T-helper 1 cell treated with Interleukin-12 subunit alpha and Interleukin-12 subunit beta and Interleukin-4 antibody, amounts not matched to agents 30 ng/mL and 1 ng/mL, for 36 hours (primary cell): ENCODE measurements around the gene SLC5A10. TPM values are rescaled to one million over a fixed set of nuclear protein-coding genes. Genes with fewer than 3 reads are reported as not detected.

Experiments used
- intact Hi-C: fragments of 100-400 bp; cut with micrococcal nuclease; formaldehyde crosslinking; loops from one replicate; pipeline ENCODE4 v1.15.1; 2024
- total RNA-seq: library from RNA; stranded (reverse); gene quantifications from 2 replicates; pipeline ENCODE4 v1.2.3, GENCODE V29; 2022

Gene SLC5A10
- total RNA-seq: not detected in 2 replicates

DNA sequence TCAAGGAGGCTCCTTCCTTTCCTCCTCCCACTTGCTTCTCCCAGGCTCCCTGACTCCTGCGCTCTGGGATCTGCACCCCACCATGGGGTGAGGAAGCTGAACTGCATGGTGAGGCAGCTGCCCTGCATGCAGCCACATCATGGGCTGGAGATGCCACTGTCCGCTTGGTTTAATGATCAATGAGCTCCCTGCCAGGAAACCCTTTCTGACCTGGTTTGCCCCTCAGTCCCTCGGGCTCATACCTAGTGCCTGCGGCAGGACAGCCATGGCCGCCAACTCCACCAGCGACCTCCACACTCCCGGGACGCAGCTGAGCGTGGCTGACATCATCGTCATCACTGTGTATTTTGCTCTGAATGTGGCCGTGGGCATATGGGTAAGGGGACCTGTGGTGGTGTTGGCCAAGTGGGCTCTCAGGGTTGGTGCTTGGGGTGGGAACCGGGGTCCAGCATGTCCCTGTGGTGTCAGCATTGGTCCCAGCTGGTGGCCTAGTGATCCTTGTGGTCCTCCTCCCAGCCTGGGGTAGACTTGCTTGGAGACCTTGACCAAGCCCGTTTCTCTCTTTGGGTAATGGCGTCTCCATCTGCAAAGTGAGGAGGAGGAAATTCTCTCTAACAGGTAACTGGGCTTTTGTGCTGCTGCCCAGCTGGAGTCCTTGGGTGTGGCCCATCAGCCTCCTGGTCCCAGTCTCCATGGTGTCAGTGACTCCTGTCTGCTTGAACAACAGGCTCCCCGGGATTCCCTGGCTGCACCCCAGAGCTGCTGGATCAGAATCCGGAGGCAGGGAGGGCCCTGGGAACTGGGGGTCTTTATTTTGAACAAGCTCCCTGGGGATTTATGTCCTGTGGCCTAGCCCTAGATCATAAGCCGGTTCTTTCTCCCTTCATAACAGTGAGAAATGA, at the start of gene SLC5A10:
TSS of gene SLC5A10 (plus strand) at position 225 of the 902 bp plus-strand sequence. CDS start at position 266, 41 bp downstream.
- intact Hi-C loops: no loop called here

DNA sequence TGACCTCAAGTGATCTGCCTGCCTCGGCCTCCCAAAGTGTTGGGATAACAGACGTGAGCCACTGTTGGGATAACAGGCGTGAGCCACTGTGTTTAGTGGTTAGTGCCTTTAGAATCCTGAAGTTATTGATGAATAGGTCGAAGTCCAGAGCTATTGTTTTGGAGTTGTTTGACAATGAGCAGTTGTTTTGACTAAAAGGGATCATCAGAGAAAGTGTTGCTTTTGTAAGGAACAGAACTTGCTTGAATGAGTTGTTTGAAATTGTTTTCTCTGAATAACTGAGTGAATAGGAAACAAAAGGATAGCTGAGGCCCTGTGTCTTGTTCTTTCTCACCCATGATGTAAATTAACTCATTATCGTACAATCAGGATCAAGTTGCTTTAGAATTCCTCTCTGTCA, 47.5 kb upstream of the SLC5A10 start:
- intact Hi-C loops: no loop called here

DNA sequence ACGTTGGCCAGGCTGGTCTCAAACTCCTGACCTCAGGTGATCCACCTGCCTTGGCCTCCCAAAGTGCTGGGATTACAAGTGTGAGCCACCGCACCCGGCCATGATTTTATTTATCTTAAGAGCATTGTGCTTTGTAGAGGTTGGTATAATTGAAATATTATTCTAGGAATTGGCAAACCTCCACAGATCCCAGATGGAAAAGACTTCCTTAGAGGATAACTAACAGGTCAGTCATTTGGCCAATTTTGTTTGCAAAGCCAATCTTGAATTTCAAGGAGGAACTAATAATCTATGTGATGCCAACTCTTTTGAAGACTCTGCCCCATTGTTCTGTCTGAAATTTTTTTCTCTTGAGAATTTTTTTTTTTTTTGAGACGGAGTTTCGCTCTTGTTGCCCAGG, 46.7 kb upstream of the SLC5A10 start:
- intact Hi-C loops: no loop called here

DNA sequence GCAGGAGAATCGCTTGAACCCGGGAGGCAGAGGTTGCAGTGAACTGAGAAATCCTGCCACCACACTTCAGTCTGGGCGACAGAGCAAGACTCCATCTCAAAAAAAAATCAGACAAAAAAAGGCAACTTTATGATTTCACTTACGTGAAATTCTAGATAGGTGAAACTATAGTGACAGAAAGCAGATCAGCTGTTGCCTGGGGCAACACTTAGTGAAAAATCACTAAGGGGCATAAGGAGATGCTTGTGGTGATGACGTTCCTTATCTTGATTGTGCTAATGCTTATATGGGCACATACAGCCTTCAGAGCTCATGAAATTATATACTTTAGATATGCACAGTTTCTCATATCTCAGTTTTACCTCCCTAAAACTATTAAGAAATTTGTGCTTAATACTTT, 41.6 kb upstream of the SLC5A10 start:
- intact Hi-C loops: no loop called here

DNA sequence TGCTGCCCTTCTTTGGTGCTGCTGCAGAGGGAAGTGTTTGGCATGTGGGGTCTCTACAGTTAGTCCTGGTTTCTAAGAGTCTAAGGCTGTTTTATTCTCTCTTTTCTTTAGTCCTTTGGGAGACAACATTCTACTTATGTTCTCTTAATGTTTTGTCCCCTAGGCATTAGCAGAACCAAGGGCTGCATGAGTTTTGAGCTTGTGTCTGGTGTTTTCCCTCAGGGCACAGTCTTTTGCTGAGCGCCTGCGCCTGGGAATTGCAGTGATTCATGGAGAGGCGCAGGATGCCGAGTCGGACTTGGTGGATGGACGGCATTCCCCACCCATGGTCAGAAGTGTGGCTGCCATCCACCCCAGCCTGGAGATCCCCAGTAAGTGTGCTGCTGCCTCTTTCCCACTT, 41.1 kb upstream of the SLC5A10 start:
- intact Hi-C loops: no loop called here

DNA sequence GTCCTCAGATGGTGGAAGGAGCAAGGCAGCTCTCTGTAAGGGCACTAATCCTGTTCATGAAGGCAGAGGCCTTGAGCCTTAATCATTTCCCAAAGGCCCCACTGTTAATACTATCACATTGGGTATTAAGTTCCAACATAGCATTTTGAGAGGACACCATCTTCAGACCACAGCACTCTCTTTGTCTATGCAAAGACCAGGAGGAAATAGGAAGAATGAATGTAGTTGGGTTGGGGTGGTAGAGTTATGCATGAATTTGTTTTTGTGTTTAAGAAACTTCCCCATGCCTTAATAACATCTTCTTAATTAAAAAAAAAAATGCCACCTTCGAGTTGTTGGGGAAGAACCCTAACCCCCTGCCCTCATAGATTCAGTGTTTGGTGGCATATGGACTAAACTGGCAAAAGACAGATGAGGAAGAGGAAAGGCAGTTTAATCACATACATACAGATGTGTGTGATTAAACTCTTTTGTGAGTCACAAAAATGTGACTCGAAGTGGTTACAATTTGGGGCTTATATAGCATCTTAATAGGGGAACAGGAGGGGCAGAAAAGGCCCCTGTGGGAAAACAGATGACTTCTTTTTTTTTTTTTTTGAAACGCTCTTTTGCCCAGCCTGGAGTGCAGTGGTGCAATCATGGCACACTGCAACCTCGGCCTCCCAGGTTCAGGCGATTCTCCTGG, 35.0 kb upstream of the SLC5A10 start:
- intact Hi-C loops: no loop called here

DNA sequence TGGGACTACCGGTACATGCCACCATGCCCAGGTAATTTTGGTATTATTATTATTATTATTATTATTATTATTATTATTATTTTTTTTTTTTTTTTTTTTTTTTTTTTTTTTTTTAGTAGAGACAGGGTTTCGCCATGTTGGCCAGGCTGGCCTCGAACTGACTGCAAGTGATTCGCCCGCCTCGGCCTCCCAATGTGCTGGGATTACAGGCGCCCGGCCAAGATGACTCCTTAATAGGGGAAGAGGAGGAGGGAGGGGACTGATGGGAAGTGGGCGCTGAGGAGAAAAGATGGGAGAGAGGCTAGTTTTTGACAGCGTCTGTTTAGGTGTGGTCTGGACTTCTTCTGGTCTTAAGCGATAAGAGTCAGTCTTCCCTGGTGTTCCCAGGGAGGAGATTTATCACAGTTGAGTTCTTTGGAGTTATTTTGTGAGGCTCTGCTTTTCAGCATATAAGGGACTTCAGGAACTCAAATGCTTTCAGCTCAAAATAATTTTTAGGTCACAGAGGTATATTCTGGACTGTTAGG, 34.4 kb upstream of the SLC5A10 start:
- intact Hi-C loops: no loop called here

DNA sequence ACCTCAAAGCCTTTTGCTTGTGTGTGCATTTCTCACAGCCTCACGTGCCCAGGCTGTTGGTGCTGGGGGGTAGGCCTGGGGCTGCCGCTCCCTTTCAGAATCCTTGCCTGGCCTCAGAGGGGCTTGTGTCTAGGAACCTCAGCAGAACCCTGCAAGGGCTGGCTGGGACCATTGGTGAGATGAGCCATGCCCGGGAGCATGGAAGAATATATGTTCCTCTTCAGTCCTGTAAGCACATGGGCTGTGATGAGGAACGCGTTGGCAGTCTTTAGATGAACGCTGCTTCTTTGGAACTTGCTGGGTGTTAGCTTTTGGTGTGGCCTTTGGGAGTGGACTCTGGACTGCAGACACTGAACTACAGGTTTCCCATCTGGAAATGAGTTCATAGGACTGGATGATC, 32.0 kb upstream of the SLC5A10 start:
- intact Hi-C loops: loop anchor here (1.0 to 5.0 kb wide), 2 partner anchors 60 to 82 kb away; partner anchors contain the start of gene FAM83G

DNA sequence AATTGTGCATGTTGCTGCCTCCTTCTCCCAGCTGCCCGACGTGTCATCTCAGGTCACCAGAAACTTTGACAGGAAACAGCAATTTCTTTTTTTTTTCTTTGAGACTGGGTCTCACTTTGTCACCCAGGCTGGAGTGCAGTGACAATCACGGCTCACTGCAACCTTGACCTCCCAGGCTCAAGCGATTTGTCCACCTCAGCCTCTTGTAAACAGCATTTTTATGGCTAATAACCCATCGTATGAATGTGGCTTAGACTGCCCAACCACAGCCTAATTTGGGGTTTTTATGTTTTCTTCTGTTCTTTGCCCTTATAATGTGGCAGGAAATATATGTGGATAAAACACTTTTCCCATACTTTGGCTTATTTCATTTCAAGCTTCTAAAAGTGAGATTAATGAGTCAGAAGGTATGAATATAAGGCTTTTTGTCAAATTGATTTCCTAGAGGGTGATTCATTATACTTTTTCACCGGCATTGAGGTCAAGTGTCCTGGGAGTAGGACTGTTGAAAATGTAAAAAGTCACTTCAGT, 31.0 kb upstream of the SLC5A10 start:
- intact Hi-C loops: loop anchor here (1.0 to 5.0 kb wide), 2 partner anchors 20 to 81 kb away; partner anchors contain the start of gene FAM83G

DNA sequence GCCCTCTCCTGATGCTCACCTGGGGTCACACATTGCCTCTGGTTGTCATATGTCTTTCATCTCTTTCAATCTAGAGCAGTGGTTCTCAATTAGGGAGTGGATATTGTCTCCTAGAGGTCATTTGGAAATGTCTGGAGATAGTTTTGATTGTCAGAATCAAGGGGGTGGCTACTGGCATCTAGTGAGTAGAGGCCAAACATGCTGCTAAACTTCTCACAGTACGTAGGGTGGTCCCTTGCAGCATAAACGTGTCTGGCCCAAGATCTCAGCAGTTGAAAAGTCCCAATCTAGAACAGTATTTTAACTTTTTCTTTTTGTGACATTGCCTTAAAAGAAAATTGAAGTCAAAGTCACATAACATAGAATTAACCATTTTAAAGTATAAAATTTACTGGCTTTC, 30.5 kb upstream of the SLC5A10 start:
- intact Hi-C loops: loop anchor here (1.0 to 5.0 kb wide), 2 partner anchors 20 to 81 kb away; partner anchors contain the start of gene FAM83G

DNA sequence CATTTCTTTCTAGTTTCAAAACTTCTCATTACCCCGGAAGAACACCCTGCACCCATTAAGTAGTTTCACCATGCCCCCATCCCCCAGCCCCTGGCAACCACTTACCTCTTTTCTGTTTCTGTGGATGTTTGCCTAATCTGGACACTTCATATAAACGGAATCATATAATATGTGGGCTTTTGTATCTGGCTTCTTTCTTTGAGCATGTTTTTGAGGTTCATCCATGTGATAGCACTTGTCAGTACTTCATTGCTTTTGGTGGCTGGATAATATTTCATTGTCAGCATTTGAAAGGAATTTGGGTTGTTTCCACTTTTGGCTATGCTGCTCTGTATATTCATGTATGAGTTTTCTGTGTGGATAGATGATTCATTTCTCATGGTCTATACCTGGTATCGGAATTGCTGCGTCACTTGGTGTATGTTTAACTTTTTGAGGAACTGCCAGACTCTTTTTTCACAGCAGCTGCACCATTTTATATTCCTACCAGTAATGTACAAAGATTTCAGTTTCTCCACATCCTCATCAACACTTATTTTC, 30.0 kb upstream of the SLC5A10 start:
- intact Hi-C loops: loop anchor here (1.0 to 5.0 kb wide), 3 partner anchors 21 to 80 kb away; partner anchors contain the start of gene FAM83G

DNA sequence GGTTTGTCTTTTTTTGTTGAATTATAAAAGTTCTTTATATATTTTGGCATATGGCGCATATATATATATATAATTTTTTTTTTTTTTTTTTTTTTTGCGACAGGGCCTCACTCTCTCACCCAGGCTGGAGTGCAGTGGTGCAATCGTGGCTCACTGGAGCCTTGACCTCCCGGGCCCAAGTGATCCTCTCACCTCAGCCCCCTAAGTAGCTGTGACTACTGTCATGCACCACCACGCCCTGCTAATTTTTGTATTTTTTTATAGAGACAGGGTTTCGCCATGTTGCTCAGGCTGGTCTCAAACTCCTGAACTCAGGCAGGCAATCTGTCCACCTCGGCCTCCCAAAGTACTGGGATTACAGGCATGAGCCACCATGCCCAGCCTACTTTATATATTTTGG, 29.4 kb upstream of the SLC5A10 start:
- intact Hi-C loops: loop anchor here (1.0 to 5.0 kb wide), 2 partner anchors 33 to 80 kb away; partner anchors contain the start of gene FAM83G

DNA sequence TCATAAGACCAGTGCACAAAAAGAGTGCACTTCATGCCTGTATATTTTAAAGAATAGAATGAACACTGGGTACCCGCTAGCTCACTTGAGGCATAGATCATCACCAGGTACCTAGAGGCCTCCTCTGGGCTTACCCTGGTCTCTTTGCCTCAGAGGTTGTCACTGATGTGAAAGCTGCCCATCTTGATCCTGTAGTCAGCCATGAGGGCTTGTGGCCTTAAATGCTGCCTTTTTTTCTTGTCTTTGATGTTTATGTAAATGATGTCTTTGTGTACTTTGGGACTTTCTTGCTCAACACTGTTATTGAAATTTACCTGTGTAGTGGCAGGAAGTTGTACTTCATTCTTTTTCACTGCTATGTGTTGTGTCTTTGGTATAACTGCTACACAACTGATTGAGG, 26.8 kb upstream of the SLC5A10 start:
- intact Hi-C loops: no loop called here

DNA sequence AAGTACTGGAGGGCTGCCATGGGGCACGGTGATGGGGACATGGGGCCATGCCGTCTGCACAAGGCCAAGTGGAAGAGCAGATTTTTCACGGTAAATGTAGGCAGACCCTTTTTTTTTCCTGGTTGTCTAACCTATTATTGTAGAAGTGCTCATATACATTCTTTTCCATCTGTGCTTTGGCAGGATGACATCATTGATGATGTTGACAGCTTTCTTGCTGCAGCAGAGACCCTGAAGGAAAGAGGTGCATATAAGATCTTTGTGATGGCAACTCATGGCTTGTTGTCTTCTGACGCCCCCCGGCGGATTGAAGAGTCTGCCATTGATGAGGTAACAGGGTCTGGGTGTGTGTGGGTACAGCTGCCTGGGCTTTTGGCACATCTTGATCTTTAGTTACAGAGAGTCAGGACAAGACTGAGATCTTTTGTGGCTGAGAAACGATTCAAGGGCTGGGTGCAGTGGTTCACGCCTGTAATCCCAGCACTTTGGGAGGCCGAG, 23.3 kb upstream of the SLC5A10 start:
- intact Hi-C loops: no loop called here

DNA sequence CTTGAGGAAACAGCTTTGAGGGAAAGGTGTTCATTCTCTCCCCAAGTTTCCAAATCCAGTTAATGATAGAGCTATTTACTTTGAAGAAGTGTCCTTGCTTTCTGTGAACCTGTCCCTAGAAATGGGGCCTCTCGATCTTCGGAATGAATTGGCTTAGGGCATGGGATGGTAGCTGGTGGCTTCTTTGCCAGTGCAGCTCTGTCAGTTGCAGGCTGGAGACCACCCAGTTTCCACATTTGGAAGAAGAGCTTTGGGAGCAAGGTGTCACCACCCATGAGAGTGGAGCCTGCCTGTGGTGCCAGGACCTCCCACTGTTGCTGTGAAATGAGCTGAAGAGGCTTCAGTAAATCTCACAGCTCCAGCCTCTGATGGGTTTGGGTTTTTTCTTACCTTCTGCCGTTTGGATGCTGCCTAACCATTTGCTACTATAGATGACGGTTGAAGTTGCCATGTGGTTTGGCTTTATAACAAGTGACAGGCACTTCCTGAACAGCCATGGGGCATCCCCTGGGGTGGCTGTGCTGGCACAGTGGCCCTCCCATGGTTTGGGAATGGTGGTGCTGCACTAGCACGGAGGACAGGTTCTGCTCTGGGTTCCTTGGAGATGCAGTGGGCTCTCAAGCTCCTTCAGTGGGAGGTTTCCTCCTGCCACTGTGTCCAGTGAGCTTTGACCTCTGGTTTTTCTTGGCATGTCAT, 19.5 kb upstream of the SLC5A10 start:
- intact Hi-C loops: no loop called here

DNA sequence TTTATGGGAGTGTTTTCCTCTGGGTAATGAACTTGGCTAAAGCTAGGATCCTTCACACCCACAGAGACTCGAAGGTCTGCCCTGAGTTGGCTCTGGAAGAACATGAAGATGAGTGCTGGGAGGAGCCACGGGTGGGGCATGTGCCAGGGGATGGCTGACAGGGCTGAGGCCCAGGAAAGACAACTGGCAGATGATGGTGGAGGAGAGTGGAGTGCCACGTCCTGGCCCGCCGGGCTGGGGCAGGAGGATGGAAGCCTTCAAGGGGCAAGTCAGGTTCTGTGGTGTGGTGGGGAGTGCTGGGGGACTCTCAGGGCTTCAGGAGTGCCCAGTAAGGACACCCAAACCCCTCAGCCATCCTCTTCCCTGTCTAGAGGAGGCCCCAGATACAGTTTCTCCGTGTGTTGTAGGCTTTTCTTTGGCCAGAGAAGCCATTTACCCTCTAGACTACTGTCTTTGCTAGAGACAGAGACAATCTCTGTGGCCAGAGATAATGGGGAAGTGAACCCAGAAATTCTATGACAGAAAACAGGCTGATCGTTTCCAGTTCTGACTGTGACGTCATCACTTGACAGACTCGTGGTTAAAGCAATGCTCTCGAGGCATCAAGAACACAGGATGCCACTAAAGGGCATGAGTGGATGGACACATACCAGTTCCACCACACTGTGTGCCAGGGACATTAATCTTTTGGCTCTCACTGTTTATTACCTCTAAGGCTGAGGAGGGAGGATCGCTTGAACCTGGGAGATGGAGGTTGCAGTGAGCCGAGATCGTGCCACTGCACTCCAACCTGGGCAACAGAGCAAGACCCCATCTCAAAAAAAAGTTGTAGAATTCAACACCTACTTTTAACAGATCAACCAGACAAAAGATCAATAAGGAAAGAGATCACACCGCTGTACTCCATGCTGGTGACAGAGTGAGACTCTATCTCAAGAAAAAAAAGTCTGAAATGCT, 18.6 kb upstream of the SLC5A10 start:
- intact Hi-C loops: no loop called here

DNA sequence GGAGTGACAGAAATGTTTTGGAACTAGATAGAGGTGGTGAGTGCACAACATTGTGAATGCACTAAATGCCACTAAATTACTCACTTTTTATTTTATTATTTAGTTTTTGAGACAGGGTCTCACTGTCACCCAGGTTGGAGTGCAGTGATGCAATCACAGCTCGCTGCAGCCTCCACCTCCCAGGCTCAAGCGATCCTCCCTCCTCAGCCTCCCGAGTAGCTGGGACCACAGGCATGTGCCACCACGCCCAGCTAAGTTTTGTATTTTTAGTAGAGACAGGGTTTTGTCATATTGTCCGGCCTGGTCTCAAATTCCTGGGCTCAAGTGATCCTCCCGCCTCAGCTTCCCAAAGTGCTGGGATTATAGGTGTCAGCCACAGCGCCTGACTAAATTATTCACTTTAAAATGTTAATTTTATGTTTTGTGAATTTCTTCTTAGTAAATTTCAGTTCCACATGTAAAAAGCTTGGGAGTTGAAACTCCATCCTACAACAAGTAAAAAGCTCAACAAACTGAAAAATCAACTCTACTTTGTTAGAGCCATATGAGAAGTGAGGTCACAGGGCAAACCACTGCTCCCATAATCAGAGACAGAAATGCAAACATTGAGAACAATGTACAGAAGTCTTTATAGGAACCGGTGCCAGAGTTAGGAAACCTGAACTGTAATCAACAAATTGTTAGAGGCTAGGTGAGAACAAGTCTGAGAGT, 13.8 kb upstream of the SLC5A10 start:
- intact Hi-C loops: no loop called here

DNA sequence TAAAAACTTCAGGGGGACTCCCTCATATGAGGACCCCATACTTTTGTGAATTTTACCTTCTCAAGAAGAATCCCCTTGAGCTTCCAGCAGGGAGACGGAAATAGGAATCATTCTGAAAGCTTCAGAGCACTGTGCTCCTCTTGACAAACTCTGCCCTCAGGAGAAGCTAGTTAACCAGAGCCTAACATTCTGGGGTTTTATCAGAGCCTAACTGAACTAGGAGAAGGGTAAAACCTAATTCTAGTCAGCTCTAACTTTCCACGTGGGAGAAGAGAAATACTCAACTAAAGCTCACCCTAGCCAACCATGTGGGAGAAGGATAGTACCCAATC, 13.3 kb upstream of the SLC5A10 start:
- intact Hi-C loops: no loop called here

DNA sequence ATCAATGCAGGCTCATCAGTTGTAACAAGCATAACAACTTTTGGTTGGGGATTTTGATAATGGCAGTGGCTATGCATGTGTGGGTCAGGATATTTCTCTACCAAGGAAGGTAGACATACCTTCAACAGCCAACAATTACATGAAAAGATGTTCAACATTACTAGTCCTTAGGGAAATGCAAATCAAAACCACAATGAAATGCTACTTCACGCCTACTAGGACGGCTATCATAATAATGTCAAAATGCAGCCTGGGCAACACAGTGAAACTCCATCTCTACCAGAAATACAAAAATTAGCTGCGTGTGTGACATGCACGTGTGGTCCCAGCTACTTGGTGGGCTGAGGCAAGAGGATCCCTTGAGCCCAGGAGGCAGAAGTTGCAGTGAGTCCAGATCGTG, 7.3 kb upstream of the SLC5A10 start:
- intact Hi-C loops: no loop called here
